B cell (primary cell): ENCODE results near the gene RGL3. TPM values are rescaled to one million over a fixed set of nuclear protein-coding genes. Genes with fewer than 3 reads are reported as not detected.

ENCODE experiments used
- ATAC-seq: fragments of 200-7000 bp; cut with Tn5 transposase; one replicate; pipeline ENCODE4 v1.10.0; 2021; ENCODE audit warnings: low read depth, mild to moderate bottlenecking, moderate number of reproducible peaks, moderate library complexity
- CTCF ChIA-PET: fragments of 350-600 bp; sonication (Branson Sonifier 250); formaldehyde crosslinking; loops from one replicate; lab custom pipeline; 2021; ENCODE audit warnings: antibody characterized with exemption, inconsistent platforms; lab: Charles Lee
- POLR2A ChIA-PET: fragments of 350-600 bp; sonication (Branson Sonifier 250); formaldehyde crosslinking; loops from one replicate; lab custom pipeline; 2021; ENCODE audit warnings: antibody characterized with exemption; lab: Charles Lee
- DNase-seq: peaks from one replicate; pipeline ENCODE4 v3.0.0; 2013
- H2AFZ ChIP-seq: 2 replicates; pipeline ENCODE4 v1.6.1; 2012; ENCODE audit warnings: mild to moderate bottlenecking, low read depth, low read length; ENCODE audit not compliant: insufficient read depth, poor library complexity, severe bottlenecking
- H3K27ac ChIP-seq, 2 donors: 1 replicate in 1 of 2; 2 replicates in 1 of 2; pipeline ENCODE4 v1.5.1; 2012 to 2013; ENCODE audit warnings: low read length in 2 of 2, mild to moderate bottlenecking in 2 of 2, moderate library complexity in 1 of 2
- H3K27me3 ChIP-seq, 4 experiments: fragments of 200-600 bp in 1 of 4; sonication (generic) in 1 of 4; replicated peaks in 1 of 4; 1 replicate in 2 of 4; 2 replicates in 2 of 4; pipeline versions ENCODE4 v1.6.1 to v1.7.0; 2013 to 2016; ENCODE audit warnings: low read length in 3 of 4, mild to moderate bottlenecking in 2 of 4, mixed read lengths in 1 of 4, moderate library complexity in 1 of 4; ENCODE audit not compliant: insufficient read depth in 4 of 4, control insufficient read depth in 3 of 4; ENCODE audit errors: control extremely low read depth in 1 of 4
- H3K36me3 ChIP-seq, 2 experiments: replicated peaks in 1 of 2; 1 replicate in 1 of 2; 2 replicates in 1 of 2; pipeline versions ENCODE4 v1.6.1 to v1.7.1; 2013; ENCODE audit warnings: low read length in 1 of 2; ENCODE audit not compliant: insufficient read depth in 2 of 2, control insufficient read depth in 1 of 2; ENCODE audit errors: control extremely low read depth in 1 of 2, extremely low read depth in 1 of 2
- H3K4me1 ChIP-seq, 2 donors: fragments of 200-600 bp in 1 of 2; sonication (generic) in 1 of 2; 1 replicate in 1 of 2; 2 replicates in 1 of 2; pipeline versions ENCODE4 v1.5.1 to v1.6.1; 2013 to 2017; ENCODE audit warnings: low read length in 2 of 2; ENCODE audit not compliant: control insufficient read depth in 2 of 2, insufficient read depth in 2 of 2
- H3K4me2 ChIP-seq: replicated peaks from 2 replicates; pipeline ENCODE3; 2012; ENCODE audit warnings: mild to moderate bottlenecking, low read depth, low read length; ENCODE audit not compliant: poor library complexity, severe bottlenecking
- H3K4me3 ChIP-seq, 5 experiments: fragments of 200-600 bp in 1 of 5; sonication (generic) in 1 of 5; 1 replicate in 3 of 5; 2 replicates in 2 of 5; pipeline versions ENCODE4 v1.5.1 to v1.7.0; 2011 to 2016; ENCODE audit warnings: low read length in 4 of 5, mild to moderate bottlenecking in 4 of 5, low read depth in 2 of 5, control low read depth in 1 of 5, moderate library complexity in 1 of 5; ENCODE audit not compliant: insufficient read depth in 1 of 5; ENCODE audit errors: control extremely low read depth in 1 of 5, extremely low read depth in 1 of 5
- H3K79me2 ChIP-seq: fragments of 200-600 bp; sonication (generic); one replicate; pipeline ENCODE4 v1.6.0; 2016; ENCODE audit warnings: low read length; ENCODE audit not compliant: control insufficient read depth, insufficient read depth
- H3K9ac ChIP-seq: fragments of 200-600 bp; sonication (generic); 2 replicates; pipeline ENCODE4 v1.6.1; 2017; ENCODE audit warnings: mild to moderate bottlenecking, low read length, moderate library complexity
- H3K9me3 ChIP-seq, 3 donors: one replicate each; pipeline versions ENCODE4 v1.6.1 to v1.7.1; 2013; ENCODE audit warnings: low read length in 2 of 3; ENCODE audit not compliant: control insufficient read depth in 2 of 3, insufficient read depth in 1 of 3; ENCODE audit errors: control extremely low read depth in 1 of 3
- H4K20me1 ChIP-seq: 2 replicates; pipeline ENCODE4 v1.6.0; 2012; ENCODE audit warnings: mild to moderate bottlenecking, low read length; ENCODE audit not compliant: insufficient read depth, control insufficient read depth, poor library complexity, severe bottlenecking
- H3K27ac Mint-ChIP-seq: one replicate; pipeline ENCODE4 v1.8.0; 2021; ENCODE audit warnings: mixed read lengths
- H3K27me3 Mint-ChIP-seq: one replicate; pipeline ENCODE4 v1.8.0; 2021; ENCODE audit warnings: mixed read lengths
- H3K4me1 Mint-ChIP-seq: one replicate; pipeline ENCODE4 v1.8.0; 2021; ENCODE audit warnings: mixed read lengths
- H3K4me3 Mint-ChIP-seq: one replicate; pipeline ENCODE4 v1.8.0; 2021; ENCODE audit warnings: mixed read lengths
- H3K9me3 Mint-ChIP-seq: one replicate; pipeline ENCODE4 v1.8.0; 2022; ENCODE audit warnings: mixed read lengths; ENCODE audit not compliant: insufficient read depth
- EZH2 ChIP-seq: IDR thresholded peaks from 2 replicates; pipeline ENCODE4 v1.6.1; 2012; ENCODE audit warnings: borderline replicate concordance, low read depth, mild to moderate bottlenecking, moderate library complexity, low read length; ENCODE audit not compliant: insufficient read depth, poor library complexity, severe bottlenecking
- WGBS: methylation state at CpG from one replicate; pipeline ENCODE4 v1.1.5; 2013; ENCODE audit warnings: missing lambda C conversion rate; ENCODE audit not compliant: insufficient coverage; 5-methylcytosine and 5-hydroxymethylcytosine counted together
- intact Hi-C: fragments of 100-400 bp; cut with micrococcal nuclease; formaldehyde crosslinking; loops from one replicate; pipeline ENCODE4 v1.10.0; 2022
- polyA plus RNA-seq: library from polyadenylated mRNA; depleted of rRNA; stranded (reverse); fragments of >200 nt; gene quantifications from 2 replicates; pipeline ENCODE4 v1.2.3, GENCODE V29; 2012
- total RNA-seq, 2 donors: library from RNA; stranded (reverse); fragments of 120-200 nt in 1 of 2; gene quantifications; 1 replicate in 1 of 2; 2 replicates in 1 of 2; pipeline versions ENCODE4 v1.2.3 to v1.2.4, GENCODE V29; 2013 to 2022
- TF ChIP-seq, protein P1 (sequence below): fragments of 200-600 bp; IDR thresholded peaks from one replicate; pipeline ENCODE4 v1.8.0; 2022; ENCODE audit warnings: antibody characterized with exemption, mild to moderate bottlenecking

Gene RGL3
- total and polyA plus RNA-seq, 2 donors (not counting 1 experiment from before 2014, with no cell fraction given): 0.54 to 2.8 TPM

DNA sequence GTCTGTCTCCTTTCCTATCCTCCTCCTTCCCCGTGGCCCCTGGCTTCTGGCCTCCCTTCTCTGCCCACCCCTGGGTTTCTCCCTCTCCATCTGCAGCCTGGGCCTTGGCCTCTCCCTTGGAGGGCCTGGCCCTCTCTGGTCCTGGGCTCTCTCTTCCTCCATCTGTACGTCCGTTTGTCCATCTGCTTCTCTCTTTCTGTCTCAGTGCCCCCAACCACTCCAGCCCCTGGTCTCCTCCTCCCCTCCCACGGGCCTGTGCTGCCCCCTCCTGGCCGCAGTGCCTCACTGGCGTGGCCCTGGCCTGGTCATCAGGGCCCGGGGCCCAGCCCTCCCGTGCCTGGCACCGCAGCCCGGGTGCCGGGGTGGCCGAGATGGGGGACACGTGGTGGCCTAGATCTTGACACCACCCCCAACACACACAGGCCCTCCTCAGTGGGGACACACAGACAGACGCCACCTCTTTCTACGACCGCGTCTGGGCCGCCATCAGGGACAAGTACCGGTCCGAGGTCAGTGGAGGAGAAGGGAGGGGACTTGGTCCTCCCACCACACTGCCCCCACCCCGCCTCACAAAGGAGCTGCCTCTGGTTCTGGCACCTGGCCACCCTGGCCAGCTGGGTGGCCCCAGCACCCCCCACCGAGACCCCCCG lies 27.7 kb upstream of the RGL3 start:
- Histone ChIP-seq H3K27ac (no peak overlapping the region), H3K9me3 (no peaks in the 10 kb centered on the region), H3K4me3 (no peak overlapping the region), H3K36me3 (peaks cover 0 to 76% of the 10 kb centered on the region in 2 experiments), H3K27me3 (no peaks in the 10 kb centered on the region), H4K20me1 (peaks cover 49% of the 10 kb centered on the region), H3K79me2 (peaks cover 5% of the 10 kb centered on the region), H3K9ac (no peak overlapping the region), H3K4me2 (no peak overlapping the region), H2AFZ (no peak overlapping the region), H3K4me1 (no peaks in the 10 kb centered on the region)
- Mint-ChIP-seq H3K27me3 (no peaks in the 10 kb centered on the region), H3K4me3 (no peak overlapping the region), H3K4me1 (no peaks in the 10 kb centered on the region), H3K9me3 (no peaks in the 10 kb centered on the region), H3K27ac (no peak overlapping the region)
- intact Hi-C loops: no loop called here
- TF ChIP-seq, protein P1, sequence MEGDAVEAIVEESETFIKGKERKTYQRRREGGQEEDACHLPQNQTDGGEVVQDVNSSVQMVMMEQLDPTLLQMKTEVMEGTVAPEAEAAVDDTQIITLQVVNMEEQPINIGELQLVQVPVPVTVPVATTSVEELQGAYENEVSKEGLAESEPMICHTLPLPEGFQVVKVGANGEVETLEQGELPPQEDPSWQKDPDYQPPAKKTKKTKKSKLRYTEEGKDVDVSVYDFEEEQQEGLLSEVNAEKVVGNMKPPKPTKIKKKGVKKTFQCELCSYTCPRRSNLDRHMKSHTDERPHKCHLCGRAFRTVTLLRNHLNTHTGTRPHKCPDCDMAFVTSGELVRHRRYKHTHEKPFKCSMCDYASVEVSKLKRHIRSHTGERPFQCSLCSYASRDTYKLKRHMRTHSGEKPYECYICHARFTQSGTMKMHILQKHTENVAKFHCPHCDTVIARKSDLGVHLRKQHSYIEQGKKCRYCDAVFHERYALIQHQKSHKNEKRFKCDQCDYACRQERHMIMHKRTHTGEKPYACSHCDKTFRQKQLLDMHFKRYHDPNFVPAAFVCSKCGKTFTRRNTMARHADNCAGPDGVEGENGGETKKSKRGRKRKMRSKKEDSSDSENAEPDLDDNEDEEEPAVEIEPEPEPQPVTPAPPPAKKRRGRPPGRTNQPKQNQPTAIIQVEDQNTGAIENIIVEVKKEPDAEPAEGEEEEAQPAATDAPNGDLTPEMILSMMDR: peak; percentile 77
- TF ChIP-seq EZH2: no peak
- ChIA-PET CTCF (interaction anchor here (0.6 to 4.2 kb wide), 8 partner anchors 24 to 204 kb away, joined by 3 to 27 read pairs (median 4); partner anchors contain the start of gene SWSAP1), POLR2A (no interaction called here)
- peak; percentile 69 for DNase-seq
- WGBS: 87% methylated on average over 17 of the region's 23 CpGs
- peak; percentile 76 for ATAC-seq

DNA sequence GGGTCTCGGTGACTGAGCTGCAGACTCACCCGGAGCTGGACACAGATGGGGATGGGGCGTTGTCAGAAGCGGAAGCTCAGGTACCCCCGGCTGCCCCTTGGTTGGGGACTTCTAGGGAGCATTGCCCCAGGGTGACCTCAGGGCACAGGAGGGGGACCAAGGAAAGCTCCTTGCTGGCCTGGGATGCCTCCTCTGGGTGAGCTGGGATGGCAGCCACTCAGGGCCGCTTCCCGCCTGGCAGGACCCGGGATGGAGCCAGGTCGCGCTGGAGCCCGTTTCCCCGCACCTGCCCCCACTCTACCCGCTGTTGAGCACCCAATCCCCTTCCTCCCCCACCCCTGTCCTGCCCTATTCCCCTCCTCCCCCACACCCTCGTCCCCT lies 27.1 kb upstream of the RGL3 start:
- TF ChIP-seq, protein P1: no peak
- no peak for TF ChIP-seq EZH2
- CTCF ChIA-PET: interaction anchor here (0.6 to 4.2 kb wide), 8 partner anchors 24 to 155 kb away, joined by 3 to 27 read pairs (median 5); partner anchors contain the start of gene SWSAP1
- no peak overlapping the region for H3K4me3 ChIP-seq
- H4K20me1 ChIP-seq: peaks cover 54% of the 10 kb centered on the region
- Mint-ChIP-seq H3K4me1 (no peaks in the 10 kb centered on the region), H3K27ac (no peak overlapping the region), H3K4me3 (no peak overlapping the region), H3K27me3 (no peaks in the 10 kb centered on the region), H3K9me3 (no peaks in the 10 kb centered on the region)
- POLR2A ChIA-PET: no interaction called here
- ATAC-seq (no peak), DNase-seq (peak; percentile 15)
- H3K9me3 ChIP-seq: no peaks in the 10 kb centered on the region
- H3K9ac ChIP-seq: no peak overlapping the region
- no peak overlapping the region for H3K4me2 ChIP-seq
- H3K36me3 ChIP-seq: peaks cover 0 to 81% of the 10 kb centered on the region in 2 experiments
- no peaks in the 10 kb centered on the region for H3K27me3 ChIP-seq
- no peak overlapping the region for H2AFZ ChIP-seq
- WGBS: 97% methylated on average over 14 of the region's 14 CpGs
- no peak overlapping the region for H3K27ac ChIP-seq
- intact Hi-C loops: no loop called here
- peaks cover 5% of the 10 kb centered on the region for H3K79me2 ChIP-seq
- no peaks in the 10 kb centered on the region for H3K4me1 ChIP-seq
